Measurements from ENCODE around the gene HPS5.
"Not testable (repeated sequence)": the region's sequence is repeated elsewhere in the genome, so short reads cannot be mapped to it uniquely, and the experiment has no call there.

HPS5 gene

GRCh38 chr11:18267335-18268133 is 54.4 kb downstream of the HPS5 start:
- not testable (repeated sequence) for DNase-seq

GRCh38 chr11:18265949-18266348 is 56.0 kb downstream of the HPS5 start, which contains the start of gene SAA1:
Gene SAA1 (plus strand): TSS chr11:18266264. CDS start chr11:18266888, 624 bp downstream.
- DNase-seq, result no peak

- no peak for DNase-seq
Observed at GRCh38 chr11:18264677-18265555, 57.0 kb downstream of the HPS5 start.

- DNase-seq, result no peak
Observed at GRCh38 chr11:18264035-18264434, 57.9 kb downstream of the HPS5 start.

- peak; percentile 47 for DNase-seq
Observed at GRCh38 chr11:18262681-18263350, 59.1 kb downstream of the HPS5 start.

GRCh38 chr11:18261721-18262120 is 60.2 kb downstream of the HPS5 start:
- DNase-seq, result no peak

GRCh38 chr11:18259259-18259658 is 62.7 kb downstream of the HPS5 start:
- no peak for DNase-seq

- DNase-seq, result no peak
Observed at GRCh38 chr11:18254781-18255361, 67.1 kb downstream of the HPS5 start.

GRCh38 chr11:18253778-18254338 is 68.1 kb downstream of the HPS5 start:
- no peak for DNase-seq

- DNase-seq, result no peak
Observed at GRCh38 chr11:18253233-18253632, 68.7 kb downstream of the HPS5 start.

- no peak for DNase-seq
Observed at GRCh38 chr11:18248561-18248960, 73.4 kb downstream of the HPS5 start, which contains the start of gene SAA2. Gene SAA2 (minus strand): TSS chr11:18248668. CDS start chr11:18248011, 657 bp downstream.

GRCh38 chr11:18247191-18247581 is 74.8 kb downstream of the HPS5 start:
- DNase-seq, result not testable (repeated sequence)

- DNase-seq, result not testable (repeated sequence)
Observed at GRCh38 chr11:18246379-18247190, 75.4 kb downstream of the HPS5 start.

- peak; percentile 62 for DNase-seq
Observed at GRCh38 chr11:18245396-18245795, 76.5 kb downstream of the HPS5 start.

- peak; percentile 40 for DNase-seq
Observed at GRCh38 chr11:18243783-18244362, 78.1 kb downstream of the HPS5 start.

- no peak for DNase-seq
Observed at GRCh38 chr11:18239655-18240054, 82.3 kb downstream of the HPS5 start.

GRCh38 chr11:18236664-18237356 is 85.1 kb downstream of the HPS5 start, which contains the start of gene SAA4:
Gene SAA4 (minus strand): TSS chr11:18236802. CDS start chr11:18235926, 876 bp downstream.
- no peak for DNase-seq

- no peak for DNase-seq
Observed at GRCh38 chr11:18235394-18236334, 86.3 kb downstream of the HPS5 start.

- no peak for DNase-seq
Observed at GRCh38 chr11:18233912-18234311, 88.0 kb downstream of the HPS5 start.

Data from NCI-H226 (cell line).